Hepatocyte (in vitro differentiated cells): Measurements from ENCODE around the gene IQGAP2. TPM values are rescaled to one million over a fixed set of nuclear protein-coding genes. Genes with fewer than 3 reads are reported as not detected.
"Not testable (repeated sequence)": the region's sequence is repeated elsewhere in the genome, so short reads cannot be mapped to it uniquely, and the experiment has no call there.

Experiments used
- DNase-seq: peaks from one replicate; pipeline ENCODE4 v3.0.0-alpha.2; 2016; ENCODE audit warnings: low spot score
- H2AFZ ChIP-seq: fragments of 200-600 bp; sonication (generic); 2 replicates; pipeline ENCODE4 v1.6.0; 2016; ENCODE audit warnings: antibody characterized with exemption, mild to moderate bottlenecking
- H3K27ac ChIP-seq: fragments of 200-600 bp; sonication (generic); 2 replicates; pipeline ENCODE4 v1.5.1; 2016; ENCODE audit warnings: mild to moderate bottlenecking
- H3K27me3 ChIP-seq: fragments of 200-600 bp; sonication (generic); 2 replicates; pipeline ENCODE4 v1.6.1; 2016
- H3K36me3 ChIP-seq: fragments of 200-600 bp; sonication (generic); replicated peaks from 2 replicates; pipeline ENCODE4 v1.5.1; 2016; ENCODE audit warnings: low read depth; ENCODE audit not compliant: insufficient read depth
- H3K4me1 ChIP-seq: fragments of 200-600 bp; sonication (generic); 2 replicates; pipeline ENCODE4 v1.5.1; 2016; ENCODE audit warnings: mild to moderate bottlenecking, moderate library complexity; ENCODE audit not compliant: insufficient read depth
- H3K4me2 ChIP-seq: fragments of 200-600 bp; sonication (generic); 2 replicates; pipeline ENCODE4 v1.6.0; 2016
- H3K4me3 ChIP-seq: fragments of 200-600 bp; sonication (generic); 2 replicates; pipeline ENCODE4 v1.5.1; 2016; ENCODE audit warnings: mild to moderate bottlenecking
- H3K79me2 ChIP-seq: fragments of 200-600 bp; sonication (generic); 2 replicates; pipeline ENCODE4 v1.6.0; 2017; ENCODE audit warnings: mild to moderate bottlenecking
- H3K9me2 ChIP-seq: fragments of 200-600 bp; sonication (generic); replicated peaks from 2 replicates; pipeline ENCODE4 v1.6.0; 2017; ENCODE audit warnings: mild to moderate bottlenecking; ENCODE audit not compliant: insufficient read depth
- H3K9me3 ChIP-seq: fragments of 200-600 bp; sonication (generic); 2 replicates; pipeline ENCODE4 v1.5.1; 2016; ENCODE audit warnings: low read depth, mild to moderate bottlenecking
- H4K20me1 ChIP-seq: fragments of 200-600 bp; sonication (generic); 2 replicates; pipeline ENCODE4 v1.6.0; 2016; ENCODE audit warnings: mild to moderate bottlenecking; ENCODE audit not compliant: insufficient read depth, poor library complexity, severe bottlenecking
- EZH2 ChIP-seq: fragments of 200-600 bp; sonication (generic); IDR thresholded peaks from 2 replicates; pipeline ENCODE4 v1.6.1; 2016; ENCODE audit warnings: antibody characterized with exemption, mild to moderate bottlenecking, borderline replicate concordance
- EZH2phosphoT487 ChIP-seq: fragments of 200-600 bp; sonication (generic); IDR thresholded peaks from one replicate; pipeline ENCODE4 v1.6.1; 2018; ENCODE audit warnings: antibody characterized with exemption, mild to moderate bottlenecking, low read depth, moderate library complexity; ENCODE audit not compliant: unreplicated experiment, severe bottlenecking
- WGBS: methylation state at CpG from one replicate; pipeline ENCODE4 v1.1.6; 2016; ENCODE audit warnings: low lambda C conversion rate; ENCODE audit errors: missing lambda C conversion rate; 5-methylcytosine and 5-hydroxymethylcytosine counted together
- polyA plus RNA-seq: library from polyadenylated mRNA; unstranded; fragments of >200 nt; fragmentation: Nextera tagmentation; extraction: Ambion mirVana; gene quantifications from 2 replicates; pipeline ENCODE4 v1.2.1, GENCODE V29; 2016
- total RNA-seq: library from RNA; depleted of rRNA; stranded (reverse); fragments of >200 nt; gene quantifications from 2 replicates; pipeline ENCODE4 v1.2.3, GENCODE V29; 2014
- TF ChIP-seq, protein P1 (sequence below): fragments of 200-600 bp; sonication (generic); IDR thresholded peaks from 2 replicates; pipeline ENCODE4 v1.5.1; 2016; ENCODE audit warnings: antibody characterized with exemption, mild to moderate bottlenecking; ENCODE audit not compliant: poor library complexity

IQGAP2 gene
- total and polyA plus RNA-seq, 2 experiments from 2014 or later: 37.2 to 78.9 TPM

- 41% methylated on average over 3 of the region's 3 CpGs for WGBS
- H3K27ac ChIP-seq: no peak overlapping the region
- H3K27me3 ChIP-seq: no peaks in the 10 kb centered on the region
- peaks cover 5% of the 10 kb centered on the region for H3K4me1 ChIP-seq
- H2AFZ ChIP-seq: no peak overlapping the region
- TF ChIP-seq, protein P1, sequence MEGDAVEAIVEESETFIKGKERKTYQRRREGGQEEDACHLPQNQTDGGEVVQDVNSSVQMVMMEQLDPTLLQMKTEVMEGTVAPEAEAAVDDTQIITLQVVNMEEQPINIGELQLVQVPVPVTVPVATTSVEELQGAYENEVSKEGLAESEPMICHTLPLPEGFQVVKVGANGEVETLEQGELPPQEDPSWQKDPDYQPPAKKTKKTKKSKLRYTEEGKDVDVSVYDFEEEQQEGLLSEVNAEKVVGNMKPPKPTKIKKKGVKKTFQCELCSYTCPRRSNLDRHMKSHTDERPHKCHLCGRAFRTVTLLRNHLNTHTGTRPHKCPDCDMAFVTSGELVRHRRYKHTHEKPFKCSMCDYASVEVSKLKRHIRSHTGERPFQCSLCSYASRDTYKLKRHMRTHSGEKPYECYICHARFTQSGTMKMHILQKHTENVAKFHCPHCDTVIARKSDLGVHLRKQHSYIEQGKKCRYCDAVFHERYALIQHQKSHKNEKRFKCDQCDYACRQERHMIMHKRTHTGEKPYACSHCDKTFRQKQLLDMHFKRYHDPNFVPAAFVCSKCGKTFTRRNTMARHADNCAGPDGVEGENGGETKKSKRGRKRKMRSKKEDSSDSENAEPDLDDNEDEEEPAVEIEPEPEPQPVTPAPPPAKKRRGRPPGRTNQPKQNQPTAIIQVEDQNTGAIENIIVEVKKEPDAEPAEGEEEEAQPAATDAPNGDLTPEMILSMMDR: peak; percentile 72
- no peak for TF ChIP-seq EZH2
- DNase-seq: peak; percentile 77
- H3K9me3 ChIP-seq: no peaks in the 10 kb centered on the region
- H3K9me2 ChIP-seq: no peaks in the 10 kb centered on the region
- H3K36me3 ChIP-seq: no peaks in the 10 kb centered on the region
- H3K79me2 ChIP-seq: no peaks in the 10 kb centered on the region
- H3K4me3 ChIP-seq: no peak overlapping the region
- no peaks in the 10 kb centered on the region for H4K20me1 ChIP-seq
- H3K4me2 ChIP-seq: no peak overlapping the region
Observed at GRCh38 chr5:76601470-76601869, 198.4 kb downstream of the IQGAP2 start.

DNA sequence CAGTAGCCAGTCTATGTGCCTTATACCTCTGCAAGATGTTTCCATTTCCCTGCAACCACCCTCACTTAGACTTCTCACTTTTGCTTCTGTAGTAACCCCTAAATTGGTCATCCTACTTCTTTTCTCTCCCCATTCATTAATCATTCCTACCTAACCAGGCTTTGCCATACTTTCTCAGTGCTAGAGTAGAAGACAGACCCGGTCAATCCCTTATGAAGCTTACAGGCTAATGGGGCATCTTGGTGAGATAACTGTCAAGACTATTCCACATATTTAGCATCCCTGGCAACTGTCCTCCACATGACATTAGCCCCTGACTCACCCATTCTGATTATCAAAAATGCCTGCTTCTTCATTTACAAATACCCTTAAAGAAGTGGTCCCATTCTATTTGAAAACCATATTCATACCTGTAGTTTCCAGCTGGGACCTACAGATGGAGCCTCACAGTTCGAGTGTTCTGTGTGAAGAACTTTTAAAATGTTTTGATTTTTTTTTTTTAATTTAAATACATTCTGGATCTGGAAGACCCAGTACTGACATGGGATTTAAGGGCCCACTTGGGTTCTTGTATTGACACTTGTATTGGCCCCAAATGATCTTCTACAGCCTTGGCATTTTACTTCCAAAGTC, 199.1 kb downstream of the IQGAP2 start:
- no peak for TF ChIP-seq EZH2
- TF ChIP-seq EZH2phosphoT487: no peak
- TF ChIP-seq, protein P1: peak; percentile 31
- no peaks in the 10 kb centered on the region for H3K36me3 ChIP-seq
- no peaks in the 10 kb centered on the region for H3K79me2 ChIP-seq
- no peaks in the 10 kb centered on the region for H3K9me2 ChIP-seq
- H3K4me2 ChIP-seq: no peak overlapping the region
- H3K4me3 ChIP-seq: no peak overlapping the region
- no peak overlapping the region for H3K27ac ChIP-seq
- H2AFZ ChIP-seq: no peak overlapping the region
- H3K27me3 ChIP-seq: no peaks in the 10 kb centered on the region
- peaks cover 5% of the 10 kb centered on the region for H3K4me1 ChIP-seq
- WGBS: 88% methylated on average over 2 of the region's 2 CpGs
- H4K20me1 ChIP-seq: no peaks in the 10 kb centered on the region
- no peak for DNase-seq
- H3K9me3 ChIP-seq: no peaks in the 10 kb centered on the region

DNA sequence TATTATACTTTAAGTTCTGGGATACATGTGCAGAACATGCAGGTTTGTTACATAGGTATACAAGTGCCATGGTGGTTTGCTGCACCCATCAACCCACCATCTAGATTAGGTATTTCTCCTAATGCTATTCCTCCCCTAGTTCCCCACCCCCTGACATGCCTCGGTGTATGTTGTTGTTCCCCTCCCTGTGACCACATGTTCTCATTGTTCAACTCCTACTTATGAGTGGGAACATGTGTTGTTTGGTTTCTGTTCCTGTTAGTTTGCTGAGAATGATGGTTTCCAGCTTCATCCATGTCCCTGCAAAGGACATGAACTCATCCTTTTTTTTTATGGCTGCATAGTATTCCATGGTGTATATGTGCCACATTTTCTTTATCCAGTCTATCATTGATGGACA, 200.9 kb downstream of the IQGAP2 start:
- 100% methylated on average over 1 of the region's 1 CpG for WGBS
- not testable (repeated sequence) for H3K9me2 ChIP-seq, H3K27me3 ChIP-seq, H3K9me3 ChIP-seq, H3K27ac ChIP-seq, H3K79me2 ChIP-seq, H2AFZ ChIP-seq, DNase-seq, H3K36me3 ChIP-seq, H3K4me3 ChIP-seq, H4K20me1 ChIP-seq, H3K4me2 ChIP-seq
- H3K4me1 ChIP-seq: peaks cover 13% of the 10 kb centered on the region

DNA sequence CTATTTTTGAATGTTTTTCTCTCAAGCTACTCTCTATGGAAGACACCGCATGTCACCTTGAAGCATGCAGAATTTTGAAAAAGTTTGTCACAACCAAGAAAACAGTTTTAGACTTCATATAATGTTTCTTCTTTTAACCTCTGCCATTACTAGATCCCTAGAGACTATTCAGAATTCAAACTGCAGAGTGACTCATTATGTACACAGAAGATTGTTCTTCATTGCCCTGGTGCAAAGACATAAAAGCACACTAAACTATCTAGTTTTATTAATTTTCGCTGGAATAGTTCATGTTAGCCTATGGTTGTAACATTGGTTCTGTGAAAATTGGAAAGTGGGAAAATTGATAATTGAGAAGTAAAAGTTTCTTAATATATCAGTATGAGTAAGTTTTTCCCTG, 201.8 kb downstream of the IQGAP2 start:
- Histone ChIP-seq H3K36me3 (no peaks in the 10 kb centered on the region), H4K20me1 (no peaks in the 10 kb centered on the region), H3K4me2 (no peak overlapping the region), H3K9me2 (no peaks in the 10 kb centered on the region), H3K79me2 (no peaks in the 10 kb centered on the region), H3K27me3 (no peaks in the 10 kb centered on the region), H3K27ac (peak overlapping the region; percentile 16), H3K4me3 (no peak overlapping the region), H3K4me1 (peaks cover 13% of the 10 kb centered on the region), H2AFZ (no peak overlapping the region), H3K9me3 (no peaks in the 10 kb centered on the region)
- WGBS: 67% methylated on average over 2 of the region's 2 CpGs
- DNase-seq: peak; percentile 17
- TF ChIP-seq, protein P1: no peak
- TF ChIP-seq EZH2 (no peak), EZH2phosphoT487 (no peak)
